ENCODE results near the gene UPK1B. TPM values are rescaled to one million over a fixed set of nuclear protein-coding genes. Genes with fewer than 3 reads are reported as not detected.

UPK1B gene
- total and polyA plus RNA-seq, 4 donors: 0.08 to 0.23 (median 0.14) TPM

DNA sequence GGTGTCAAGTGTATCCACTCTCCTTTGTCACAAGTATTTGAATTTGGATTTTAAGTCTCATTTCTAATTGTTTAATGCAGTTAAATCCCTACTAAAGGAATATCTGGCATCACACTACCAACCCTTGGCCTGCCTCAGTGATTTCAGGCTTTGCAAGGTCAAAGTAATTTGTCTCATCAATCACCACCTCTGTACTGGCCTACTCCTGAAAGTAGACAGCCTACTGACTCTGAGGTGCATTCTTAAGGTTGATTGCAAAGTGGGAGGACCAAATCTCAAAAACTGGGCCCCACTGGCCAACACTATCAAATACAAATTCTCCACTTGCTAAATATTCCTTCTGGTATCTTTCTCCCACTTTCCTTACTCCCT is 28.3 kb upstream of the UPK1B start:
- H3K9me3 ChIP-seq (ENCODE audit: control insufficient read depth in 4 of 4, low read length in 3 of 4): no peaks in the 10 kb centered on the region
- no peak overlapping the region for H3K27ac ChIP-seq (ENCODE audit: low read depth in 1 of 2, low read length in 2 of 2)
- no peak overlapping the region for H3K4me3 ChIP-seq (ENCODE audit: low read depth in 1 of 3, low read length in 3 of 3)
- H3K9ac ChIP-seq (ENCODE audit: low read depth in 1 of 2, low read length in 2 of 2): no peak overlapping the region
- TF ChIP-seq RAD21 (IDR thresholded peaks at IDR 0.05) (no peak), HNF4A (conservative IDR thresholded peaks at IDR 0.05) (no peak), RXRA (IDR thresholded peaks at IDR 0.05) (no peak), REST (IDR thresholded peaks at IDR 0.05) (no peak), JUND (IDR thresholded peaks at IDR 0.05) (no peak), YY1 (IDR thresholded peaks at IDR 0.05) (no peak), TAF1 (conservative IDR thresholded peaks at IDR 0.05) (no peak), ZBTB33 (IDR thresholded peaks at IDR 0.05) (no peak), SP1 (IDR thresholded peaks at IDR 0.05) (no peak), NR2F2 (IDR thresholded peaks at IDR 0.05) (no peak), FOXA2 (IDR thresholded peaks at IDR 0.05) (no peak), EGR1 (IDR thresholded peaks at IDR 0.05; ENCODE audit: low read depth in 2 of 2) (no peak), GABPA (IDR thresholded peaks at IDR 0.05 in 1 of 2, conservative IDR thresholded peaks at IDR 0.05 in 1 of 2) (no peak), HNF4G (IDR thresholded peaks at IDR 0.05) (no peak), FOXA1 (IDR thresholded peaks at IDR 0.05) (no peak)
- TF ChIP-seq, protein P1, sequence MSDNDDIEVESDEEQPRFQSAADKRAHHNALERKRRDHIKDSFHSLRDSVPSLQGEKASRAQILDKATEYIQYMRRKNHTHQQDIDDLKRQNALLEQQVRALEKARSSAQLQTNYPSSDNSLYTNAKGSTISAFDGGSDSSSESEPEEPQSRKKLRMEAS (IDR thresholded peaks at IDR 0.05): no peak
- TF ChIP-seq, protein P2, sequence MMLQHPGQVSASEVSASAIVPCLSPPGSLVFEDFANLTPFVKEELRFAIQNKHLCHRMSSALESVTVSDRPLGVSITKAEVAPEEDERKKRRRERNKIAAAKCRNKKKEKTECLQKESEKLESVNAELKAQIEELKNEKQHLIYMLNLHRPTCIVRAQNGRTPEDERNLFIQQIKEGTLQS (IDR thresholded peaks at IDR 0.05): no peak
- H3K4me1 ChIP-seq (ENCODE audit: control insufficient read depth in 4 of 4, insufficient read depth in 4 of 4, low read length in 3 of 4): no peaks in the 10 kb centered on the region
- H3K27me3 ChIP-seq (ENCODE audit: control insufficient read depth in 4 of 4, insufficient read depth in 4 of 4, low read length in 3 of 4): no peaks in the 10 kb centered on the region
- no peak for DNase-seq (ENCODE audit: low spot score)
- H3K36me3 ChIP-seq (ENCODE audit: control insufficient read depth in 4 of 4, insufficient read depth in 3 of 4, low read depth in 1 of 4, low read length in 3 of 4): no peaks in the 10 kb centered on the region

DNA sequence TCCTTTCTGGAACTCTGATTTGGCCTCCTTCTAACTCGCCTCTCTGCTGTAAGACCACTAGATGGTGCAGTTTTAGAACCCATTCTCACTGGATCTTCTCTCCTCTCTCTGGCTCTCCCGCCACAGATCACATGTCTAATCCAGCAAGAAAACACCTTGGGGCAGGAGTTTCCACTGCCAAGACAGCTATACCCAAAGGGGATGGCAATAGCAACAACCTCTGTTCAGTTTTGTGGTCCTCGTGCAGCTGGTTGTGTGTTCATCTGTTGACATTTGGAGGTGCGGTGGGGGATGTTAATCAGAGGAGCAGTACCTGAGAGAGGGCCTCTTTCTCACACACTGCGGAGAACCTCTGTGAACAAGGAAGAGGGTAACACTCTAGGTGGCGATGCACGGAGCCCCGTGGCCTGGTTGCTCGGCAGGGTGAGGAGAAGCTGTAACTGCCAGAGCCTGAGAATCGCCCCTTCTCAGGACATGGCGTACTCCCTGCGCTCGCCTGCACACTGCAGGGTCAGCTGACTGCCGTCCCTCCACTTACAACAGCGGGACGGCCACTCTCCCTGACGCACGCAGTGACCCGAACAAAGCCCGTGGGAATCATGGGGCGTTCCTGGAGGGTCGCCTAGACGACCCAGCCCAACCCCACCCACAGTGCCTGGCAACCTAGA is 27.8 kb upstream of the UPK1B start, which contains the start of gene TEX55:
Gene TEX55, plus strand, starts transcription at position 666 of the 668 bp plus-strand sequence. CDS start 25 bp downstream, outside the sequence.
- WGBS: 85% methylated on average over 23 of the region's 23 CpGs
- H3K9me3 ChIP-seq (ENCODE audit: control insufficient read depth in 4 of 4, low read length in 3 of 4): no peaks in the 10 kb centered on the region
- TF ChIP-seq, protein P1 (IDR thresholded peaks at IDR 0.05): no peak
- TF ChIP-seq CTCF (IDR thresholded peaks at IDR 0.05; ENCODE audit: low read depth, low read length, missing input control): peak; percentile 57
- peak; percentile 74 to 81 for TF ChIP-seq RAD21 (IDR thresholded peaks at IDR 0.05)
- H3K27ac ChIP-seq (ENCODE audit: low read depth in 1 of 2, low read length in 2 of 2): no peak within 1 kb of the TSS
- no peaks in the 10 kb centered on the region for H3K4me1 ChIP-seq (ENCODE audit: control insufficient read depth in 4 of 4, insufficient read depth in 4 of 4, low read length in 3 of 4)
- H3K4me3 ChIP-seq (ENCODE audit: low read depth in 1 of 3, low read length in 3 of 3): no peak within 1 kb of the TSS
- no peaks in the 10 kb centered on the region for H3K36me3 ChIP-seq (ENCODE audit: control insufficient read depth in 4 of 4, insufficient read depth in 3 of 4, low read depth in 1 of 4, low read length in 3 of 4)
- H3K9ac ChIP-seq (ENCODE audit: low read depth in 1 of 2, low read length in 2 of 2): no peak within 1 kb of the TSS
- DNase-seq (ENCODE audit: low spot score): no peak
- H3K27me3 ChIP-seq (ENCODE audit: control insufficient read depth in 4 of 4, insufficient read depth in 4 of 4, low read length in 3 of 4): no peaks in the 10 kb centered on the region
